IMR-90 (cell line): ENCODE results near the gene CIROP. TPM values are rescaled to one million over a fixed set of nuclear protein-coding genes. Genes with fewer than 3 reads are reported as not detected.

Experiments used
- ATAC-seq: fragments of 200-7000 bp; cut with Tn5 transposase; 2 replicates; pipeline ENCODE4 v1.9.1; 2020; ENCODE audit warnings: low read depth, mild to moderate bottlenecking, moderate library complexity
- BruUV-seq: library from RNA; stranded (reverse); fragments of 400-500 nt; replicated peaks from 2 replicates; lab custom pipeline; 2021; lab: Mats Ljungman, UMichigan
- CTCF ChIA-PET: fragments of 300-600 bp; formaldehyde crosslinking; extraction: SDS; loops from one replicate; lab custom pipeline; 2021; ENCODE audit warnings: antibody characterized with exemption; lab: Yijun Ruan, JAX
- POLR2A ChIA-PET: fragments of 300-600 bp; sonication (Branson Sonifier 250); formaldehyde crosslinking; loops from one replicate; lab custom pipeline; 2022; ENCODE audit warnings: antibody characterized with exemption; ENCODE audit not compliant: unreplicated experiment; lab: Charles Lee
- DNase-seq: peaks from one replicate; pipeline ENCODE4 v3.0.0; 2013
- H2AFZ ChIP-seq: replicated peaks from 2 replicates; pipeline ENCODE3; 2013; ENCODE audit warnings: low read length, mild to moderate bottlenecking; ENCODE audit not compliant: poor library complexity
- H2AK5ac ChIP-seq: 2 replicates; pipeline ENCODE4 v1.6.1; 2013; ENCODE audit warnings: low read depth, low read length, inconsistent platforms
- H2AK9ac ChIP-seq: replicated peaks from 2 replicates; pipeline ENCODE3; 2013; ENCODE audit warnings: mild to moderate bottlenecking, low read depth, low read length, moderate library complexity; ENCODE audit not compliant: poor library complexity
- H2BK120ac ChIP-seq: 2 replicates; pipeline ENCODE4 v1.6.1; 2013; ENCODE audit warnings: low read depth, low read length, inconsistent platforms
- H2BK15ac ChIP-seq: 3 replicates; pipeline ENCODE4 v1.6.1; 2013; ENCODE audit warnings: low read depth, low read length, inconsistent platforms
- H2BK20ac ChIP-seq: 2 replicates; pipeline ENCODE4 v1.6.1; 2013; ENCODE audit warnings: low read depth, mild to moderate bottlenecking, inconsistent platforms, low read length, moderate library complexity
- H2BK5ac ChIP-seq: 2 replicates; pipeline ENCODE4 v1.6.1; 2013; ENCODE audit warnings: mild to moderate bottlenecking, low read depth, low read length, inconsistent platforms; ENCODE audit not compliant: poor library complexity, severe bottlenecking
- H3K14ac ChIP-seq: replicated peaks from 2 replicates; pipeline ENCODE4 v1.6.1; 2013; ENCODE audit warnings: low read depth, low read length, inconsistent platforms
- H3K18ac ChIP-seq: 2 replicates; pipeline ENCODE4 v1.6.1; 2013; ENCODE audit warnings: low read depth, low read length, control low read depth
- H3K23ac ChIP-seq: 2 replicates; pipeline ENCODE4 v1.6.1; 2013; ENCODE audit warnings: low read depth, low read length, inconsistent platforms
- H3K27ac ChIP-seq: 2 replicates; pipeline ENCODE4 v1.5.1; 2013; ENCODE audit warnings: mild to moderate bottlenecking, control low read depth, low read length; ENCODE audit not compliant: insufficient read depth
- H3K27me3 ChIP-seq: 2 replicates; pipeline ENCODE4 v1.6.1; 2013; ENCODE audit warnings: low read length; ENCODE audit not compliant: control insufficient read depth, insufficient read depth
- H3K36me3 ChIP-seq: 2 replicates; pipeline ENCODE4 v1.6.1; 2013; ENCODE audit warnings: low read length, mixed read lengths; ENCODE audit not compliant: control insufficient read depth, insufficient read depth
- H3K4ac ChIP-seq: 2 replicates; pipeline ENCODE4 v1.6.1; 2013; ENCODE audit warnings: low read depth, low read length, inconsistent platforms
- H3K4me1 ChIP-seq: 2 replicates; pipeline ENCODE4 v1.6.1; 2013; ENCODE audit warnings: low read length, mixed read lengths; ENCODE audit not compliant: control insufficient read depth, insufficient read depth
- H3K4me2 ChIP-seq: 2 replicates; pipeline ENCODE4 v1.6.1; 2013; ENCODE audit warnings: low read depth, mild to moderate bottlenecking, control low read depth, low read length, moderate library complexity
- H3K4me3 ChIP-seq: 2 replicates; pipeline ENCODE4 v1.5.1; 2013; ENCODE audit warnings: low read depth, mild to moderate bottlenecking, control low read depth, low read length, moderate library complexity; ENCODE audit not compliant: insufficient read depth
- H3K56ac ChIP-seq: 2 replicates; pipeline ENCODE4 v1.6.1; 2013; ENCODE audit warnings: low read length, inconsistent platforms; ENCODE audit not compliant: insufficient read depth; ENCODE audit errors: extremely low read depth
- H3K79me1 ChIP-seq, 2 experiments: 2 replicates each; pipeline ENCODE4 v1.6.1; 2013; ENCODE audit warnings: low read length in 2 of 2, inconsistent platforms in 1 of 2, low read depth in 1 of 2
- H3K9ac ChIP-seq: 2 replicates; pipeline ENCODE4 v1.6.1; 2013; ENCODE audit warnings: low read depth, low read length, control low read depth
- H3K9me1 ChIP-seq: 2 replicates; pipeline ENCODE4 v1.6.1; 2013; ENCODE audit warnings: low read length, inconsistent platforms; ENCODE audit not compliant: insufficient read depth
- H3K9me3 ChIP-seq: 2 replicates; pipeline ENCODE4 v1.6.1; 2013; ENCODE audit warnings: low read length; ENCODE audit not compliant: control insufficient read depth, insufficient read depth
- H4K20me1 ChIP-seq: 2 replicates; pipeline ENCODE4 v1.6.1; 2013; ENCODE audit warnings: low read length, inconsistent platforms; ENCODE audit not compliant: insufficient read depth
- H4K5ac ChIP-seq: 2 replicates; pipeline ENCODE4 v1.6.1; 2013; ENCODE audit warnings: mild to moderate bottlenecking, low read depth, low read length, control low read depth
- H4K8ac ChIP-seq, 2 experiments: 2 replicates each; pipeline ENCODE4 v1.6.1; 2013; ENCODE audit warnings: low read depth in 2 of 2, low read length in 2 of 2, control low read depth in 1 of 2, inconsistent platforms in 1 of 2
- H4K91ac ChIP-seq: 2 replicates; pipeline ENCODE4 v1.6.1; 2013; ENCODE audit warnings: low read depth, low read length, inconsistent platforms; ENCODE audit not compliant: insufficient read depth
- POLR2A ChIP-seq: IDR thresholded peaks from 2 replicates; pipeline ENCODE4 v1.6.1; 2012; ENCODE audit warnings: mild to moderate bottlenecking, low read depth, low read length
- RFX5 ChIP-seq: IDR thresholded peaks from 2 replicates; pipeline ENCODE4 v1.8.0; 2012; ENCODE audit warnings: low read depth, mild to moderate bottlenecking, low read length, moderate library complexity
- WGBS, 2 experiments: methylation state at CpG; one replicate each; pipeline versions ENCODE4 v1.1.5 to v1.1.7; 2013; ENCODE audit warnings: missing lambda C conversion rate in 2 of 2; ENCODE audit not compliant: insufficient read length in 1 of 2; ENCODE audit errors: extremely low coverage in 2 of 2; 5-methylcytosine and 5-hydroxymethylcytosine counted together
- dilution Hi-C: fragments of 300-500 bp; cut with HindIII; formaldehyde crosslinking; loops from one replicate; pipeline ENCODE4 v1.14.3; 2018; ENCODE audit warnings: low sequenced_read_pairs; ENCODE audit not compliant: unreplicated experiment
- in situ Hi-C: fragments of 300-500 bp; cut with MboI; formaldehyde crosslinking; loops from 3 replicates; pipeline ENCODE4 v1.14.3; 2019; ENCODE audit warnings: low sequenced_read_pairs, inconsistent platforms, mixed read lengths
- intact Hi-C: fragments of 100-400 bp; cut with micrococcal nuclease; formaldehyde crosslinking; loops from 2 replicates; pipeline ENCODE4 v1.10.0; 2022
- polyA plus RNA-seq, 3 experiments: library from polyadenylated mRNA; depleted of rRNA; stranded (reverse); fragments of >200 nt; gene quantifications; 2 replicates each; pipeline ENCODE4 v1.2.3, GENCODE V29; 2012; ENCODE audit warnings: low replicate concordance in 1 of 3
- total RNA-seq: library from RNA; depleted of rRNA; stranded (reverse); fragments of >200 nt; gene quantifications from 2 replicates; pipeline ENCODE4 v1.2.3, GENCODE V29; 2012

Gene CIROP
- total and polyA plus RNA-seq, 2 of the 4 experiments (the other 2 are of a cell fraction) = 0.31 to 0.36 TPM

- no peaks in the 10 kb centered on the region for H3K27me3 ChIP-seq
- no peak overlapping the region for H4K5ac ChIP-seq
- peaks cover 18% of the 10 kb centered on the region; the same call in 1 of the 2 replicates for H4K20me1 ChIP-seq
- no peak overlapping the region for H3K4ac ChIP-seq
- no peak overlapping the region for H3K27ac ChIP-seq
- no peak overlapping the region for H2AK5ac ChIP-seq
- CTCF ChIA-PET = interaction anchor here (1.1 to 1.4 kb wide), 3 partner anchors 9 to 35 kb away, joined by 3 to 5 read pairs (median 4); no protein-coding TSS in a partner anchor
- no peak overlapping the region for H2BK20ac ChIP-seq
- intact Hi-C loops (no loop called here), in situ Hi-C loops (loop anchor here (5.0 kb wide), 1 partner anchor 36 kb away; no protein-coding TSS in a partner anchor), dilution Hi-C loops (no loop called here)
- H3K14ac ChIP-seq = no peak overlapping the region
- POLR2A ChIA-PET = no interaction called here
- H3K4me3 ChIP-seq = no peak overlapping the region
- no peak overlapping the region for H4K8ac ChIP-seq
- no peak overlapping the region for H4K91ac ChIP-seq
- no TSS peak for BruUV-seq
- no peak overlapping the region for H3K56ac ChIP-seq
- no peak overlapping the region for H3K18ac ChIP-seq
- ATAC-seq = no peak
- H3K9me1 ChIP-seq = peaks cover 2% of the 10 kb centered on the region; the same call in 1 of the 2 replicates
- no peak overlapping the region for H2AK9ac ChIP-seq
- H3K4me2 ChIP-seq = no peak overlapping the region
- H3K36me3 ChIP-seq = peaks cover 5% of the 10 kb centered on the region; the same call in 1 of the 2 replicates
- no peak overlapping the region for H2BK15ac ChIP-seq
- no peak overlapping the region for H2BK120ac ChIP-seq
- no peak overlapping the region for H2BK5ac ChIP-seq
- H3K9ac ChIP-seq = no peak overlapping the region
- DNase-seq = no peak
- no peak overlapping the region for H2AFZ ChIP-seq
- TF ChIP-seq RFX5 (no peak), POLR2A (no peak)
- peaks cover 7 to 28% of the 10 kb centered on the region in 2 experiments; a peak in 3 of 4 replicates for H3K79me1 ChIP-seq
- H3K4me1 ChIP-seq = peaks cover 6% of the 10 kb centered on the region
- H3K9me3 ChIP-seq = no peaks in the 10 kb centered on the region
- 0 out of 2 replicates have a peak overlapping the region, but pooled peaks have one; percentile 34 for H3K23ac ChIP-seq
- 75% methylated on average over 1 of the region's 4 CpGs; no CpG with 5 or more reads in 1 of the 2 experiments for WGBS, 2 experiments
These were observed 1.2 kb downstream of the CIROP start for GRCh38 chr14:23103581-23103980.
